H9 (cell line): Measurements from ENCODE around the gene CLDN34. TPM values are rescaled to one million over a fixed set of nuclear protein-coding genes. Genes with fewer than 3 reads are reported as not detected.

Experiments
- DNase-seq: peaks from one replicate; pipeline ENCODE4 v3.0.0-alpha.2; 2017
- H2AFZ ChIP-seq: one replicate; pipeline ENCODE4 v1.6.1; 2013; ENCODE audit warnings: mild to moderate bottlenecking, low read length, control low read depth, moderate library complexity
- H2AK5ac ChIP-seq: 2 replicates; pipeline ENCODE4 v1.6.1; 2013; ENCODE audit warnings: low read length, control low read depth, mixed read lengths; ENCODE audit not compliant: insufficient read length
- H2BK120ac ChIP-seq: one replicate; pipeline ENCODE4 v1.6.1; 2013; ENCODE audit warnings: low read depth, mild to moderate bottlenecking, low read length, control low read depth, inconsistent platforms; ENCODE audit not compliant: poor library complexity, severe bottlenecking
- H2BK12ac ChIP-seq: 2 replicates; pipeline ENCODE4 v1.6.1; 2013; ENCODE audit warnings: low read length, control low read depth, mixed read lengths, low read depth; ENCODE audit not compliant: insufficient read length
- H2BK15ac ChIP-seq: 2 replicates; pipeline ENCODE4 v1.6.1; 2013; ENCODE audit warnings: low read depth, low read length, control low read depth
- H2BK20ac ChIP-seq: one replicate; pipeline ENCODE4 v1.6.1; 2013; ENCODE audit warnings: low read depth, mild to moderate bottlenecking, low read length, control low read depth, inconsistent platforms; ENCODE audit not compliant: poor library complexity, severe bottlenecking
- H2BK5ac ChIP-seq: 2 replicates; pipeline ENCODE4 v1.6.1; 2013; ENCODE audit warnings: low read length, control low read depth, mixed read lengths; ENCODE audit not compliant: insufficient read length
- H3K14ac ChIP-seq: 2 replicates; pipeline ENCODE4 v1.6.1; 2013; ENCODE audit warnings: low read length, control low read depth; ENCODE audit not compliant: insufficient read depth
- H3K18ac ChIP-seq: 2 replicates; pipeline ENCODE4 v1.6.1; 2013; ENCODE audit warnings: low read depth, mild to moderate bottlenecking, mixed read lengths, low read length, control low read depth; ENCODE audit not compliant: insufficient read length
- H3K23ac ChIP-seq: 2 replicates; pipeline ENCODE4 v1.6.1; 2013; ENCODE audit warnings: low read length, control low read depth, mixed read lengths, low read depth; ENCODE audit not compliant: insufficient read length
- H3K23me2 ChIP-seq: 2 replicates; pipeline ENCODE4 v1.6.1; 2013; ENCODE audit warnings: low read depth, mild to moderate bottlenecking, mixed read lengths, low read length, control low read depth; ENCODE audit not compliant: insufficient read length, poor library complexity, severe bottlenecking
- H3K27ac ChIP-seq: 2 replicates; pipeline ENCODE4 v1.5.1; 2013; ENCODE audit warnings: low read length, control low read depth, mixed read lengths, low read depth; ENCODE audit not compliant: insufficient read length
- H3K27me3 ChIP-seq: 2 replicates; pipeline ENCODE4 v1.6.1; 2013; ENCODE audit warnings: low read length, control low read depth, inconsistent platforms; ENCODE audit not compliant: insufficient read depth
- H3K4ac ChIP-seq: 2 replicates; pipeline ENCODE4 v1.6.1; 2013; ENCODE audit warnings: low read depth, mild to moderate bottlenecking, control low read depth, inconsistent platforms, low read length, moderate library complexity
- H3K4me1 ChIP-seq: 2 replicates; pipeline ENCODE4 v1.6.1; 2013; ENCODE audit warnings: low read length, control low read depth, inconsistent platforms; ENCODE audit not compliant: insufficient read depth
- H3K4me2 ChIP-seq: 2 replicates; pipeline ENCODE4 v1.6.1; 2013; ENCODE audit warnings: low read length, control low read depth, mixed read lengths; ENCODE audit not compliant: insufficient read length, insufficient read depth
- H3K56ac ChIP-seq: 2 replicates; pipeline ENCODE4 v1.6.1; 2013; ENCODE audit warnings: low read depth, mild to moderate bottlenecking, mixed read lengths, low read length, control low read depth; ENCODE audit not compliant: insufficient read length
- H3K79me1 ChIP-seq: 2 replicates; pipeline ENCODE4 v1.6.1; 2013; ENCODE audit warnings: low read depth, mild to moderate bottlenecking, moderate library complexity, low read length, control low read depth, inconsistent platforms; ENCODE audit not compliant: insufficient read depth, poor library complexity, severe bottlenecking
- H3K79me2 ChIP-seq: 2 replicates; pipeline ENCODE4 v1.6.1; 2013; ENCODE audit warnings: low read length, control low read depth, inconsistent platforms; ENCODE audit not compliant: insufficient read depth
- H3K9ac ChIP-seq: 2 replicates; pipeline ENCODE4 v1.6.1; 2013; ENCODE audit warnings: low read length, control low read depth, mixed read lengths; ENCODE audit not compliant: insufficient read length; ENCODE audit errors: extremely low read depth
- H3K9me3 ChIP-seq: one replicate; pipeline ENCODE4 v1.6.1; 2013; ENCODE audit warnings: low read depth, low read length, inconsistent platforms; ENCODE audit not compliant: control insufficient read depth
- H3T11ph ChIP-seq: one replicate; pipeline ENCODE4 v1.6.1; 2013; ENCODE audit warnings: mild to moderate bottlenecking, low read length, control low read depth, inconsistent platforms
- H4K20me1 ChIP-seq: one replicate; pipeline ENCODE4 v1.6.1; 2013; ENCODE audit not compliant: control insufficient read depth, insufficient read length, insufficient read depth
- H4K5ac ChIP-seq: 2 replicates; pipeline ENCODE4 v1.6.1; 2013; ENCODE audit warnings: low read depth, mild to moderate bottlenecking, mixed read lengths, low read length, control low read depth; ENCODE audit not compliant: insufficient read length
- H4K8ac ChIP-seq: replicated peaks from 2 replicates; pipeline ENCODE4 v1.6.1; 2013; ENCODE audit warnings: low read length, control low read depth, mixed read lengths, low read depth; ENCODE audit not compliant: insufficient read length
- H4K91ac ChIP-seq: 2 replicates; pipeline ENCODE4 v1.6.1; 2013; ENCODE audit warnings: low read depth, mild to moderate bottlenecking, moderate library complexity, mixed read lengths, low read length, control low read depth; ENCODE audit not compliant: insufficient read length
- H3K27ac Mint-ChIP-seq, 3 experiments: 2 replicates in 2 of 3; 3 replicates in 1 of 3; pipeline ENCODE4 v1.8.0; 2020 to 2021; ENCODE audit warnings: mixed read lengths in 3 of 3, mild to moderate bottlenecking in 1 of 3, moderate library complexity in 1 of 3
- H3K27me3 Mint-ChIP-seq: 2 replicates; pipeline ENCODE4 v1.8.0; 2021; ENCODE audit warnings: low read depth, mild to moderate bottlenecking, moderate library complexity, mixed read lengths
- H3K36me3 Mint-ChIP-seq, 3 experiments: 2 replicates in 2 of 3; 3 replicates in 1 of 3; pipeline ENCODE4 v1.8.0; 2020 to 2021; ENCODE audit warnings: low read depth in 3 of 3, mixed read lengths in 3 of 3; ENCODE audit not compliant: insufficient read depth in 1 of 3
- H3K4me1 Mint-ChIP-seq, 2 experiments: 2 replicates each; pipeline ENCODE4 v1.8.0; 2020; ENCODE audit warnings: mixed read lengths in 2 of 2
- H3K4me3 Mint-ChIP-seq, 2 experiments: 2 replicates in 1 of 2; 3 replicates in 1 of 2; pipeline ENCODE4 v1.8.0; 2020 to 2021; ENCODE audit warnings: mild to moderate bottlenecking in 2 of 2, mixed read lengths in 2 of 2, moderate library complexity in 1 of 2
- H3K9me3 Mint-ChIP-seq, 2 experiments: 2 replicates in 1 of 2; 3 replicates in 1 of 2; pipeline ENCODE4 v1.8.0; 2020; ENCODE audit warnings: mild to moderate bottlenecking in 2 of 2, mixed read lengths in 2 of 2, moderate library complexity in 1 of 2
- WGBS: extraction: QIAGEN DNeasy Blood & Tissue Kit; methylation state at CpG from one replicate; pipeline ENCODE4 v1.1.7; 2013; ENCODE audit warnings: missing lambda C conversion rate, low lambda C conversion rate, mixed read lengths; ENCODE audit not compliant: insufficient read length; ENCODE audit errors: extremely low coverage; 5-methylcytosine and 5-hydroxymethylcytosine counted together
- total RNA-seq: library from RNA; stranded (reverse); gene quantifications from 2 replicates; pipeline ENCODE4 v1.2.1, GENCODE V29; 2021
- TF ChIP-seq, protein P1 (sequence below): fragments of 200-600 bp; sonication (generic); conservative IDR thresholded peaks from 3 replicates; pipeline ENCODE4 v1.8.0; 2021; ENCODE audit warnings: antibody characterized with exemption, mild to moderate bottlenecking

Gene CLDN34
- total RNA-seq, 1 experiment from 2014 or later = 0.39 TPM

DNA sequence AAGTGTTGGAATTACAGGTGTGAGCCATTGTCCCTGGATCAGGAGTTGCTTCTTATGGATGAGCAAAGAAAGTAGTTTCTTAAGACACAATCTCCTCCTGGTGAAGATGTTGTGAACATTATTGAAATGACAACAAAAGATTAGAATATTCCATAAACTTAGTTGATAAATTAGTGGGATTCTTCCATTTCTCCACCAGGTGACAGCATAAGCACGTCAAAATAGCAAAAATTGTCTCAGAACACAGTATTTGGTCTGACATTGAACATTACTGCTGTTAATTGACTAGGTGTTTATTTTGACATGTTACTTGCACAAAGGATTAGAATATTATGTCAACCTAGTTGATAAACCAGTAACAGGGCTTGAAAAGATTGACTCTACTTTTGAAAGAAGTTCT lies 21.6 kb downstream of the CLDN34 start:
- H2AK5ac ChIP-seq = no peak overlapping the region
- H3K23ac ChIP-seq = no peak overlapping the region
- H4K8ac ChIP-seq = no peak overlapping the region
- H3K23me2 ChIP-seq = no peaks in the 10 kb centered on the region
- no peak overlapping the region for H3K4me2 ChIP-seq
- H4K5ac ChIP-seq = no peak overlapping the region
- no peaks in the 10 kb centered on the region for H3K27me3 ChIP-seq
- no peaks in the 10 kb centered on the region for H3K79me2 ChIP-seq
- H3K4me1 Mint-ChIP-seq = 0 out of 4 replicates have a peak, but pooled peaks cover 0 to 3% of the 10 kb centered on the region in 2 experiments
- no peak overlapping the region for H4K91ac ChIP-seq
- no peaks in the 10 kb centered on the region for H3K79me1 ChIP-seq
- H3K4me1 ChIP-seq = no peaks in the 10 kb centered on the region
- H3K27ac Mint-ChIP-seq = no peak overlapping the region
- H3K4me3 Mint-ChIP-seq = no peak overlapping the region
- H3K9ac ChIP-seq = no peak overlapping the region
- DNase-seq = no peak
- no peak overlapping the region for H3K14ac ChIP-seq
- H3K27me3 Mint-ChIP-seq = no peaks in the 10 kb centered on the region
- no peak overlapping the region for H2BK12ac ChIP-seq
- H3K9me3 Mint-ChIP-seq = peaks cover 47 to 52% of the 10 kb centered on the region in 2 experiments
- no peaks in the 10 kb centered on the region for H3K9me3 ChIP-seq
- H3K56ac ChIP-seq = no peak overlapping the region
- H3T11ph ChIP-seq = no peak overlapping the region
- H3K36me3 Mint-ChIP-seq = peaks cover 4 to 18% (median 14%) of the 10 kb centered on the region in 3 experiments
- H4K20me1 ChIP-seq = no peaks in the 10 kb centered on the region
- H2BK5ac ChIP-seq = no peak overlapping the region
- H3K27ac ChIP-seq = no peak overlapping the region
- WGBS = no CpG with 5 or more reads among the region's 1 CpG
- H3K18ac ChIP-seq = no peak overlapping the region
- TF ChIP-seq, protein P1, sequence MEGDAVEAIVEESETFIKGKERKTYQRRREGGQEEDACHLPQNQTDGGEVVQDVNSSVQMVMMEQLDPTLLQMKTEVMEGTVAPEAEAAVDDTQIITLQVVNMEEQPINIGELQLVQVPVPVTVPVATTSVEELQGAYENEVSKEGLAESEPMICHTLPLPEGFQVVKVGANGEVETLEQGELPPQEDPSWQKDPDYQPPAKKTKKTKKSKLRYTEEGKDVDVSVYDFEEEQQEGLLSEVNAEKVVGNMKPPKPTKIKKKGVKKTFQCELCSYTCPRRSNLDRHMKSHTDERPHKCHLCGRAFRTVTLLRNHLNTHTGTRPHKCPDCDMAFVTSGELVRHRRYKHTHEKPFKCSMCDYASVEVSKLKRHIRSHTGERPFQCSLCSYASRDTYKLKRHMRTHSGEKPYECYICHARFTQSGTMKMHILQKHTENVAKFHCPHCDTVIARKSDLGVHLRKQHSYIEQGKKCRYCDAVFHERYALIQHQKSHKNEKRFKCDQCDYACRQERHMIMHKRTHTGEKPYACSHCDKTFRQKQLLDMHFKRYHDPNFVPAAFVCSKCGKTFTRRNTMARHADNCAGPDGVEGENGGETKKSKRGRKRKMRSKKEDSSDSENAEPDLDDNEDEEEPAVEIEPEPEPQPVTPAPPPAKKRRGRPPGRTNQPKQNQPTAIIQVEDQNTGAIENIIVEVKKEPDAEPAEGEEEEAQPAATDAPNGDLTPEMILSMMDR = peak; percentile 45
- H2BK15ac ChIP-seq = no peak overlapping the region
- no peak overlapping the region for H3K4ac ChIP-seq
- no peak overlapping the region for H2AFZ ChIP-seq
- no peak overlapping the region for H2BK20ac ChIP-seq
- H2BK120ac ChIP-seq = no peak overlapping the region
